ENCODE results near the gene CLSTN2.

GRCh38 chr3:140455521-140456214, 520.7 kb downstream of the CLSTN2 start:
- TF ChIP-seq CTCF (IDR thresholded peaks at IDR 0.05) (no peak), EP300 (IDR thresholded peaks at IDR 0.05) (no peak)
